IMR-90 (cell line): Measurements from ENCODE around the gene CDH13. TPM values are rescaled to one million over a fixed set of nuclear protein-coding genes. Genes with fewer than 3 reads are reported as not detected.

Source experiments
- ATAC-seq: fragments of 200-7000 bp; cut with Tn5 transposase; 2 replicates; pipeline ENCODE4 v1.9.1; 2020; ENCODE audit warnings: low read depth, mild to moderate bottlenecking, moderate library complexity
- BruUV-seq: library from RNA; stranded (reverse); fragments of 400-500 nt; replicated peaks from 2 replicates; lab custom pipeline; 2021; lab: Mats Ljungman, UMichigan
- CTCF ChIA-PET: fragments of 300-600 bp; formaldehyde crosslinking; extraction: SDS; loops from one replicate; lab custom pipeline; 2021; ENCODE audit warnings: antibody characterized with exemption; lab: Yijun Ruan, JAX
- POLR2A ChIA-PET: fragments of 300-600 bp; sonication (Branson Sonifier 250); formaldehyde crosslinking; loops from one replicate; lab custom pipeline; 2022; ENCODE audit warnings: antibody characterized with exemption; ENCODE audit not compliant: unreplicated experiment; lab: Charles Lee
- DNase-seq: peaks from one replicate; pipeline ENCODE4 v3.0.0; 2013
- H2AFZ ChIP-seq: replicated peaks from 2 replicates; pipeline ENCODE3; 2013; ENCODE audit warnings: low read length, mild to moderate bottlenecking; ENCODE audit not compliant: poor library complexity
- H2AK5ac ChIP-seq: 2 replicates; pipeline ENCODE4 v1.6.1; 2013; ENCODE audit warnings: low read depth, low read length, inconsistent platforms
- H2AK9ac ChIP-seq: replicated peaks from 2 replicates; pipeline ENCODE3; 2013; ENCODE audit warnings: mild to moderate bottlenecking, low read depth, low read length, moderate library complexity; ENCODE audit not compliant: poor library complexity
- H2BK120ac ChIP-seq: 2 replicates; pipeline ENCODE4 v1.6.1; 2013; ENCODE audit warnings: low read depth, low read length, inconsistent platforms
- H2BK15ac ChIP-seq: 3 replicates; pipeline ENCODE4 v1.6.1; 2013; ENCODE audit warnings: low read depth, low read length, inconsistent platforms
- H2BK20ac ChIP-seq: 2 replicates; pipeline ENCODE4 v1.6.1; 2013; ENCODE audit warnings: low read depth, mild to moderate bottlenecking, inconsistent platforms, low read length, moderate library complexity
- H2BK5ac ChIP-seq: 2 replicates; pipeline ENCODE4 v1.6.1; 2013; ENCODE audit warnings: mild to moderate bottlenecking, low read depth, low read length, inconsistent platforms; ENCODE audit not compliant: poor library complexity, severe bottlenecking
- H3K14ac ChIP-seq: replicated peaks from 2 replicates; pipeline ENCODE4 v1.6.1; 2013; ENCODE audit warnings: low read depth, low read length, inconsistent platforms
- H3K18ac ChIP-seq: 2 replicates; pipeline ENCODE4 v1.6.1; 2013; ENCODE audit warnings: low read depth, low read length, control low read depth
- H3K23ac ChIP-seq: 2 replicates; pipeline ENCODE4 v1.6.1; 2013; ENCODE audit warnings: low read depth, low read length, inconsistent platforms
- H3K27ac ChIP-seq: 2 replicates; pipeline ENCODE4 v1.5.1; 2013; ENCODE audit warnings: mild to moderate bottlenecking, control low read depth, low read length; ENCODE audit not compliant: insufficient read depth
- H3K27me3 ChIP-seq: 2 replicates; pipeline ENCODE4 v1.6.1; 2013; ENCODE audit warnings: low read length; ENCODE audit not compliant: control insufficient read depth, insufficient read depth
- H3K36me3 ChIP-seq: 2 replicates; pipeline ENCODE4 v1.6.1; 2013; ENCODE audit warnings: low read length, mixed read lengths; ENCODE audit not compliant: control insufficient read depth, insufficient read depth
- H3K4ac ChIP-seq: 2 replicates; pipeline ENCODE4 v1.6.1; 2013; ENCODE audit warnings: low read depth, low read length, inconsistent platforms
- H3K4me1 ChIP-seq: 2 replicates; pipeline ENCODE4 v1.6.1; 2013; ENCODE audit warnings: low read length, mixed read lengths; ENCODE audit not compliant: control insufficient read depth, insufficient read depth
- H3K4me2 ChIP-seq: 2 replicates; pipeline ENCODE4 v1.6.1; 2013; ENCODE audit warnings: low read depth, mild to moderate bottlenecking, control low read depth, low read length, moderate library complexity
- H3K4me3 ChIP-seq: 2 replicates; pipeline ENCODE4 v1.5.1; 2013; ENCODE audit warnings: low read depth, mild to moderate bottlenecking, control low read depth, low read length, moderate library complexity; ENCODE audit not compliant: insufficient read depth
- H3K56ac ChIP-seq: 2 replicates; pipeline ENCODE4 v1.6.1; 2013; ENCODE audit warnings: low read length, inconsistent platforms; ENCODE audit not compliant: insufficient read depth; ENCODE audit errors: extremely low read depth
- H3K79me1 ChIP-seq, 2 experiments: 2 replicates each; pipeline ENCODE4 v1.6.1; 2013; ENCODE audit warnings: low read length in 2 of 2, inconsistent platforms in 1 of 2, low read depth in 1 of 2
- H3K9ac ChIP-seq: 2 replicates; pipeline ENCODE4 v1.6.1; 2013; ENCODE audit warnings: low read depth, low read length, control low read depth
- H3K9me1 ChIP-seq: 2 replicates; pipeline ENCODE4 v1.6.1; 2013; ENCODE audit warnings: low read length, inconsistent platforms; ENCODE audit not compliant: insufficient read depth
- H3K9me3 ChIP-seq: 2 replicates; pipeline ENCODE4 v1.6.1; 2013; ENCODE audit warnings: low read length; ENCODE audit not compliant: control insufficient read depth, insufficient read depth
- H4K20me1 ChIP-seq: 2 replicates; pipeline ENCODE4 v1.6.1; 2013; ENCODE audit warnings: low read length, inconsistent platforms; ENCODE audit not compliant: insufficient read depth
- H4K5ac ChIP-seq: 2 replicates; pipeline ENCODE4 v1.6.1; 2013; ENCODE audit warnings: mild to moderate bottlenecking, low read depth, low read length, control low read depth
- H4K8ac ChIP-seq, 2 experiments: 2 replicates each; pipeline ENCODE4 v1.6.1; 2013; ENCODE audit warnings: low read depth in 2 of 2, low read length in 2 of 2, control low read depth in 1 of 2, inconsistent platforms in 1 of 2
- H4K91ac ChIP-seq: 2 replicates; pipeline ENCODE4 v1.6.1; 2013; ENCODE audit warnings: low read depth, low read length, inconsistent platforms; ENCODE audit not compliant: insufficient read depth
- FOS ChIP-seq: fragments of 150-350 bp; IDR thresholded peaks from 2 replicates; pipeline ENCODE4 v1.6.1; 2016; ENCODE audit warnings: low read depth, low read length
- MAZ ChIP-seq: IDR thresholded peaks from 2 replicates; pipeline ENCODE4 v1.6.1; 2012; ENCODE audit warnings: low read depth, mild to moderate bottlenecking, low read length, improper control_type of control experiment, moderate library complexity, borderline replicate concordance
- NFE2L2 ChIP-seq: fragments of 150-350 bp; IDR thresholded peaks from 2 replicates; pipeline ENCODE4 v1.6.1; 2016; ENCODE audit warnings: low read depth, mild to moderate bottlenecking, low read length
- POLR2A ChIP-seq: IDR thresholded peaks from 2 replicates; pipeline ENCODE4 v1.6.1; 2012; ENCODE audit warnings: mild to moderate bottlenecking, low read depth, low read length
- RCOR1 ChIP-seq: IDR thresholded peaks from 2 replicates; pipeline ENCODE4 v1.6.1; 2012; ENCODE audit warnings: mild to moderate bottlenecking, low read length, improper control_type of control experiment; ENCODE audit not compliant: insufficient replicate concordance
- SMC3 ChIP-seq: fragments of 150-350 bp; IDR thresholded peaks from 2 replicates; pipeline ENCODE4 v1.6.1; 2016; ENCODE audit warnings: low read depth, mild to moderate bottlenecking, antibody characterized with exemption, low read length, moderate library complexity
- WGBS, 2 experiments: methylation state at CpG; one replicate each; pipeline versions ENCODE4 v1.1.5 to v1.1.7; 2013; ENCODE audit warnings: missing lambda C conversion rate in 2 of 2; ENCODE audit not compliant: insufficient read length in 1 of 2; ENCODE audit errors: extremely low coverage in 2 of 2; 5-methylcytosine and 5-hydroxymethylcytosine counted together
- dilution Hi-C: fragments of 300-500 bp; cut with HindIII; formaldehyde crosslinking; loops from one replicate; pipeline ENCODE4 v1.14.3; 2018; ENCODE audit warnings: low sequenced_read_pairs; ENCODE audit not compliant: unreplicated experiment
- in situ Hi-C: fragments of 300-500 bp; cut with MboI; formaldehyde crosslinking; loops from 3 replicates; pipeline ENCODE4 v1.14.3; 2019; ENCODE audit warnings: low sequenced_read_pairs, inconsistent platforms, mixed read lengths
- intact Hi-C: fragments of 100-400 bp; cut with micrococcal nuclease; formaldehyde crosslinking; loops from 2 replicates; pipeline ENCODE4 v1.10.0; 2022
- polyA plus RNA-seq, 3 experiments: library from polyadenylated mRNA; depleted of rRNA; stranded (reverse); fragments of >200 nt; gene quantifications; 2 replicates each; pipeline ENCODE4 v1.2.3, GENCODE V29; 2012; ENCODE audit warnings: low replicate concordance in 1 of 3
- total RNA-seq: library from RNA; depleted of rRNA; stranded (reverse); fragments of >200 nt; gene quantifications from 2 replicates; pipeline ENCODE4 v1.2.3, GENCODE V29; 2012
- TF ChIP-seq, protein P1 (sequence below): conservative IDR thresholded peaks from 2 replicates; pipeline ENCODE4 v1.5.1; 2012; ENCODE audit warnings: mild to moderate bottlenecking, low read depth, low read length, improper control_type of control experiment
- TF ChIP-seq, protein P2 (sequence below): fragments of 150-350 bp; IDR thresholded peaks from 2 replicates; pipeline ENCODE4 v1.6.1; 2016; ENCODE audit warnings: low read depth, mild to moderate bottlenecking, low read length, moderate library complexity, borderline replicate concordance
- TF ChIP-seq, protein P3 (sequence below): fragments of 150-350 bp; IDR thresholded peaks from 2 replicates; pipeline ENCODE4 v1.6.1; 2017; ENCODE audit warnings: mild to moderate bottlenecking, antibody characterized with exemption, low read length, low read depth

The CDH13 gene
- total and polyA plus RNA-seq, 2 of the 4 experiments (the other 2 are of a cell fraction), result 61.6 to 74.7 TPM

DNA sequence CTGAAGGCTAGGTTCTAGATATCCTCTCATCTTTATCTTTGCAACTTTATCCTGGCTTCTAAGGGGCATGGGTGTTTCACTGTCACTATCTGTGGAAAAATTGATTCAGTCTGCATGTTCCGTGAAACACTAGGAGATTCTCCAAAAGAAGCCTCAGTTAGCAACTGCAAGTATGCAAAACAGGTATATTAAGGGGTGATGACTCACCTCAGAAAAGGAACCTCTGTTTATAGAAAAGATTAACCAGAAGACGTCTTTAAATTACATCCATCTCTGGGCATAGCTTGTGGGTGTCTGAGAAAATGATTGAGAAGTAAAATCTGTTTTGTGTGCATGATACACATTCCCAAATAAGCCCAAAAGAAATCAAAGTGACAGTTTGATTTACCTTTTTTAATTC, 827.2 kb downstream of the CDH13 start:
- Histone ChIP-seq H2AK5ac (no peak overlapping the region), H3K9ac (no peak overlapping the region), H4K91ac (no peak overlapping the region), H3K9me3 (no peaks in the 10 kb centered on the region), H3K27ac (no peak overlapping the region), H3K4me1 (no peaks in the 10 kb centered on the region), H3K9me1 (peaks cover 2% of the 10 kb centered on the region; the same call in 1 of the 2 replicates), H3K79me1 (no peaks in the 10 kb centered on the region), H3K4me3 (no peak overlapping the region), H3K4ac (no peak overlapping the region), H3K27me3 (no peaks in the 10 kb centered on the region), H2BK15ac (no peak overlapping the region), H2BK5ac (no peak overlapping the region), H3K4me2 (no peak overlapping the region), H2AFZ (no peak overlapping the region), H3K23ac (no peak overlapping the region), H3K18ac (no peak overlapping the region), H4K5ac (no peak overlapping the region), H3K56ac (no peak overlapping the region), H4K20me1 (no peaks in the 10 kb centered on the region), H3K36me3 (no peaks in the 10 kb centered on the region), H4K8ac (no peak overlapping the region), H2BK20ac (no peak overlapping the region), H2AK9ac (no peak overlapping the region), H3K14ac (no peak overlapping the region), H2BK120ac (no peak overlapping the region)
- DNase-seq (peak; percentile 10), ATAC-seq (no peak)
- dilution Hi-C loops, result no loop called here
- TF ChIP-seq POLR2A, result no peak
- TF ChIP-seq SMC3, result no peak
- no peak for TF ChIP-seq NFE2L2
- TF ChIP-seq RCOR1, result no peak
- TF ChIP-seq, protein P1, sequence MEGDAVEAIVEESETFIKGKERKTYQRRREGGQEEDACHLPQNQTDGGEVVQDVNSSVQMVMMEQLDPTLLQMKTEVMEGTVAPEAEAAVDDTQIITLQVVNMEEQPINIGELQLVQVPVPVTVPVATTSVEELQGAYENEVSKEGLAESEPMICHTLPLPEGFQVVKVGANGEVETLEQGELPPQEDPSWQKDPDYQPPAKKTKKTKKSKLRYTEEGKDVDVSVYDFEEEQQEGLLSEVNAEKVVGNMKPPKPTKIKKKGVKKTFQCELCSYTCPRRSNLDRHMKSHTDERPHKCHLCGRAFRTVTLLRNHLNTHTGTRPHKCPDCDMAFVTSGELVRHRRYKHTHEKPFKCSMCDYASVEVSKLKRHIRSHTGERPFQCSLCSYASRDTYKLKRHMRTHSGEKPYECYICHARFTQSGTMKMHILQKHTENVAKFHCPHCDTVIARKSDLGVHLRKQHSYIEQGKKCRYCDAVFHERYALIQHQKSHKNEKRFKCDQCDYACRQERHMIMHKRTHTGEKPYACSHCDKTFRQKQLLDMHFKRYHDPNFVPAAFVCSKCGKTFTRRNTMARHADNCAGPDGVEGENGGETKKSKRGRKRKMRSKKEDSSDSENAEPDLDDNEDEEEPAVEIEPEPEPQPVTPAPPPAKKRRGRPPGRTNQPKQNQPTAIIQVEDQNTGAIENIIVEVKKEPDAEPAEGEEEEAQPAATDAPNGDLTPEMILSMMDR, result no peak
- TF ChIP-seq MAZ, result no peak
- TF ChIP-seq, protein P2, sequence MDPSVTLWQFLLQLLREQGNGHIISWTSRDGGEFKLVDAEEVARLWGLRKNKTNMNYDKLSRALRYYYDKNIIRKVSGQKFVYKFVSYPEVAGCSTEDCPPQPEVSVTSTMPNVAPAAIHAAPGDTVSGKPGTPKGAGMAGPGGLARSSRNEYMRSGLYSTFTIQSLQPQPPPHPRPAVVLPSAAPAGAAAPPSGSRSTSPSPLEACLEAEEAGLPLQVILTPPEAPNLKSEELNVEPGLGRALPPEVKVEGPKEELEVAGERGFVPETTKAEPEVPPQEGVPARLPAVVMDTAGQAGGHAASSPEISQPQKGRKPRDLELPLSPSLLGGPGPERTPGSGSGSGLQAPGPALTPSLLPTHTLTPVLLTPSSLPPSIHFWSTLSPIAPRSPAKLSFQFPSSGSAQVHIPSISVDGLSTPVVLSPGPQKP, result no peak
- no peak for TF ChIP-seq FOS
- TF ChIP-seq, protein P3, sequence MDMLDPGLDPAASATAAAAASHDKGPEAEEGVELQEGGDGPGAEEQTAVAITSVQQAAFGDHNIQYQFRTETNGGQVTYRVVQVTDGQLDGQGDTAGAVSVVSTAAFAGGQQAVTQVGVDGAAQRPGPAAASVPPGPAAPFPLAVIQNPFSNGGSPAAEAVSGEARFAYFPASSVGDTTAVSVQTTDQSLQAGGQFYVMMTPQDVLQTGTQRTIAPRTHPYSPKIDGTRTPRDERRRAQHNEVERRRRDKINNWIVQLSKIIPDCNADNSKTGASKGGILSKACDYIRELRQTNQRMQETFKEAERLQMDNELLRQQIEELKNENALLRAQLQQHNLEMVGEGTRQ, result no peak
- BruUV-seq, result no TSS peak
- WGBS, 2 experiments, result no CpG with 5 or more reads among the region's 2 CpGs
- CTCF ChIA-PET, result interaction anchor here (1.1 kb wide), 1 partner anchor 15 kb away, joined by 3 read pairs; no protein-coding TSS in a partner anchor
- in situ Hi-C loops, result no loop called here
- intact Hi-C loops, result loop anchor here (5.0 kb wide), 1 partner anchor 423 kb away; no protein-coding TSS in a partner anchor
- POLR2A ChIA-PET, result no interaction called here
